Stomach (tissue), 9 donors: ENCODE results near the gene BCL2L12. TPM values are rescaled to one million over a fixed set of nuclear protein-coding genes. Genes with fewer than 3 reads are reported as not detected.

Experiments
- DNase-seq, 2 donors: peaks; one replicate each; pipeline versions ENCODE4 v3.0.0 to v3.0.0-alpha.2; 2013 to 2019
- H3K27ac ChIP-seq, 5 donors: fragments of 200-600 bp in 4 of 5; sonication (generic) in 4 of 5; one replicate each; pipeline ENCODE4 v1.5.1; 2013 to 2019; ENCODE audit warnings: mild to moderate bottlenecking in 1 of 5, moderate library complexity in 1 of 5
- H3K27me3 ChIP-seq, 3 donors: fragments of 200-600 bp; sonication (generic); one replicate each; pipeline ENCODE4 v1.5.1; 2017 to 2019; ENCODE audit warnings: mixed run types in 1 of 3
- H3K36me3 ChIP-seq, 4 donors: fragments of 200-600 bp; sonication (generic); 1 replicate in 3 of 4; 2 replicates in 1 of 4; pipeline ENCODE4 v1.5.1; 2016 to 2019
- H3K4me1 ChIP-seq, 4 donors: fragments of 200-600 bp; sonication (generic); one replicate each; pipeline ENCODE4 v1.5.1; 2016 to 2019
- H3K4me3 ChIP-seq, 4 donors: fragments of 200-600 bp; sonication (generic) in 3 of 4; one replicate each; pipeline ENCODE4 v1.5.1; 2016 to 2019; ENCODE audit warnings: mild to moderate bottlenecking in 1 of 4
- H3K9me3 ChIP-seq, 4 donors: fragments of 200-600 bp; sonication (generic); one replicate each; pipeline ENCODE4 v1.5.1; 2016 to 2019
- EP300 ChIP-seq: sonication (generic); formaldehyde crosslinking; IDR thresholded peaks from one replicate; pipeline ENCODE4 v1.6.1; 2017; ENCODE audit warnings: antibody characterized with exemption
- POLR2A ChIP-seq, 4 donors: fragments of 450-650 bp; IDR thresholded peaks; one replicate each; pipeline ENCODE4 v1.6.1; 2016; ENCODE audit warnings: antibody characterized with exemption in 4 of 4, control low read depth in 2 of 4, mild to moderate bottlenecking in 1 of 4, moderate library complexity in 1 of 4
- POLR2AphosphoS5 ChIP-seq, 3 donors: sonication (generic); formaldehyde crosslinking; IDR thresholded peaks; one replicate each; pipeline ENCODE4 v1.6.1; 2016; ENCODE audit warnings: antibody characterized with exemption in 3 of 3
- WGBS, 5 donors: extraction: QIAGEN DNeasy Blood & Tissue Kit in 3 of 5; methylation state at CpG; one replicate each; pipeline versions ENCODE4 v1.1.5 to v1.1.7; 2013 to 2018; 5-methylcytosine and 5-hydroxymethylcytosine counted together
- intact Hi-C: fragments of 100-400 bp; cut with DNase I; formaldehyde crosslinking; loops from one replicate; pipeline ENCODE4 v1.15.1; 2023; ENCODE audit warnings: low total_unique reads
- polyA plus RNA-seq, 3 donors: library from polyadenylated mRNA; stranded (reverse); fragments of 200-250 nt; gene quantifications; one replicate each; pipeline ENCODE4 v1.2.3, GENCODE V29; 2013
- total RNA-seq, 5 donors: library from RNA; depleted of rRNA; stranded (reverse); fragments of >200 nt; gene quantifications; one replicate each; pipeline versions ENCODE4 v1.1.0 to v1.2.3, GENCODE V29; 2014 to 2016
- TF ChIP-seq, protein P1 (sequence below), 7 experiments: fragments of 450-650 bp in 4 of 7; fragments of 200-600 bp in 3 of 7; sonication (generic) in 3 of 7; IDR thresholded peaks; one replicate each; pipeline ENCODE4 v1.5.1; 2016 to 2019; ENCODE audit warnings: antibody characterized with exemption in 7 of 7, control low read depth in 2 of 7, mild to moderate bottlenecking in 1 of 7
- donor health status: healthy with polysubstance abuse.
- donor health status: Bipolar disorder and iron deficiency.
- donor health status: healthy.

The BCL2L12 gene
- total and polyA plus RNA-seq, 8 donors, result 2.3 to 23.3 (median 9.4) TPM

- DNase-seq, result peak in 1 of 2 donors; percentile 36
- Histone ChIP-seq H3K36me3 (no peaks in the 10 kb centered on the region), H3K27ac (no peak overlapping the region), H3K4me3 (no peak overlapping the region), H3K4me1 (peaks cover 0 to 3% (median 0%) of the 10 kb centered on the region in 4 donors), H3K27me3 (no peaks in the 10 kb centered on the region), H3K9me3 (no peaks in the 10 kb centered on the region)
- WGBS, 5 donors, result 51 to 61% (median 58%) methylated on average over 20 of the region's 20 CpGs
- TF ChIP-seq POLR2AphosphoS5 (IDR thresholded peaks at IDR 0.05) (no peak), POLR2A (IDR thresholded peaks at IDR 0.05) (no peak), EP300 (no peak)
- TF ChIP-seq, protein P1, sequence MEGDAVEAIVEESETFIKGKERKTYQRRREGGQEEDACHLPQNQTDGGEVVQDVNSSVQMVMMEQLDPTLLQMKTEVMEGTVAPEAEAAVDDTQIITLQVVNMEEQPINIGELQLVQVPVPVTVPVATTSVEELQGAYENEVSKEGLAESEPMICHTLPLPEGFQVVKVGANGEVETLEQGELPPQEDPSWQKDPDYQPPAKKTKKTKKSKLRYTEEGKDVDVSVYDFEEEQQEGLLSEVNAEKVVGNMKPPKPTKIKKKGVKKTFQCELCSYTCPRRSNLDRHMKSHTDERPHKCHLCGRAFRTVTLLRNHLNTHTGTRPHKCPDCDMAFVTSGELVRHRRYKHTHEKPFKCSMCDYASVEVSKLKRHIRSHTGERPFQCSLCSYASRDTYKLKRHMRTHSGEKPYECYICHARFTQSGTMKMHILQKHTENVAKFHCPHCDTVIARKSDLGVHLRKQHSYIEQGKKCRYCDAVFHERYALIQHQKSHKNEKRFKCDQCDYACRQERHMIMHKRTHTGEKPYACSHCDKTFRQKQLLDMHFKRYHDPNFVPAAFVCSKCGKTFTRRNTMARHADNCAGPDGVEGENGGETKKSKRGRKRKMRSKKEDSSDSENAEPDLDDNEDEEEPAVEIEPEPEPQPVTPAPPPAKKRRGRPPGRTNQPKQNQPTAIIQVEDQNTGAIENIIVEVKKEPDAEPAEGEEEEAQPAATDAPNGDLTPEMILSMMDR (IDR thresholded peaks at IDR 0.05), result no peak
- intact Hi-C loops, result no loop called here
Measured at GRCh38 chr19:49712397-49712859, 46.7 kb downstream of the BCL2L12 start.

DNA sequence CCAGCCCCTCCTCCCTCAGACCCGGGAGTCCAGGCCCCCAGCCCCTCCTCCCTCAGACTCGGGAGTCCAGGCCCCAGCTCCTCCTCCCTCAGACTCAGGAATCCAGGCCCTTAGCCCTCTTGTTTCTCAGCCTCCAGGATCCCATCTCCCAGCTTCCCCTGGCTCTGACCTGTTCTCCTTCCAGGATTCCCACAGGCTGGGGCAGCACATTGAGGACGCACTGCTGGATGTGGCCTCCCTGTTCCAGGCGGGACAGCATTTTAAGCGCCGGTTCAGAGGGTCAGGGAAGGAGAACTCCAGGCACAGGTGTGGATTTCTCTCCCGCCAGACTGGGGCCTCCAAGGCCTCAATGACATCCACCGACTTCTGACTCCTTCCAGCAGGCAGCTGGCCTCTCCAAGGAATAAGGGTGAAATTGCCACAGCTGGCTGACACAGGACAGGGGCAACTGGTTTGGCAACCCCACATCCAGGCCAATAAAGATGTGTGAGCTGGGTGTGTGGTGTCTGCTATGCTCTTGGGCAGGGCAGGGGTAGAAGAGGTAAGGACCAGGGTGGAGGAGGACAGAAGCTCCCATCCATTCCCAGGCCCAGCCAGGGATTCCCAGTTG lies 47.6 kb downstream of the BCL2L12 start:
- Histone ChIP-seq H3K27ac (no peak overlapping the region), H3K4me1 (peaks cover 0 to 12% (median 0%) of the 10 kb centered on the region in 4 donors), H3K4me3 (no peak overlapping the region), H3K36me3 (no peaks in the 10 kb centered on the region), H3K9me3 (no peaks in the 10 kb centered on the region), H3K27me3 (no peaks in the 10 kb centered on the region)
- DNase-seq, result no peak
- TF ChIP-seq POLR2AphosphoS5 (IDR thresholded peaks at IDR 0.05) (no peak), POLR2A (IDR thresholded peaks at IDR 0.05) (no peak), EP300 (no peak)
- TF ChIP-seq, protein P1 (IDR thresholded peaks at IDR 0.05), result no peak
- WGBS, 5 donors, result 69 to 92% (median 76%) methylated on average over 6 to 8 of the region's 8 CpGs
- intact Hi-C loops, result no loop called here

GRCh38 chr19:49716154-49716553 lies 50.4 kb downstream of the BCL2L12 start:
- Histone ChIP-seq H3K4me1 (peaks cover 0 to 12% (median 0%) of the 10 kb centered on the region in 4 donors), H3K4me3 (no peak overlapping the region), H3K36me3 (no peaks in the 10 kb centered on the region), H3K27me3 (no peaks in the 10 kb centered on the region), H3K9me3 (no peaks in the 10 kb centered on the region), H3K27ac (no peak overlapping the region)
- TF ChIP-seq POLR2AphosphoS5 (IDR thresholded peaks at IDR 0.05) (no peak), EP300 (no peak), POLR2A (IDR thresholded peaks at IDR 0.05) (no peak)
- TF ChIP-seq, protein P1 (IDR thresholded peaks at IDR 0.05), result no peak
- intact Hi-C loops, result no loop called here
- no peak for DNase-seq
- WGBS, 5 donors, result 66 to 81% (median 72%) methylated on average over 3 of the region's 3 CpGs

DNA sequence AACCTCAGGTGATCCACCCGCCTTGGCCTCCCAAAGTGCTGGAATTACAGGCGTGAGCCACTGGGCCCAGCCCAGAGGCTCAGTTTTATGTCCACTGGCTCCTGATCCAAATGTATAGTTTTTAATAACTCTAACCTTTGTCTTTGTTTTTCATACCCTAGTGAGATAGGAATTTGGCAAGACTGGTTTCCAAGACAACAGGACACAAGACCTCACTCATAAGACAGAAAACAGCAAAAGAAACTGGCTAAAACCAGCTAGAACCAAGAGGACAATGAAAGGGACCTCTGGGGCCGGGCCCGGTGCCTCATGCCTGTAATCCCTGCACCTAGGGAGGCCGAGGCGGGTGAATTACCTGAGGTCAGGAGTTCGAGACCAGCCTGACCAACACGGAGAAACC lies 52.8 kb downstream of the BCL2L12 start:
- peak in 1 of 2 donors; percentile 56 for DNase-seq
- TF ChIP-seq POLR2AphosphoS5 (IDR thresholded peaks at IDR 0.05), result no peak
- TF ChIP-seq POLR2A (IDR thresholded peaks at IDR 0.05), result no peak
- TF ChIP-seq, protein P1 (IDR thresholded peaks at IDR 0.05), result no peak
- TF ChIP-seq EP300, result no peak
- H3K9me3 ChIP-seq, result no peaks in the 10 kb centered on the region
- H3K27me3 ChIP-seq, result no peaks in the 10 kb centered on the region
- WGBS, 5 donors, result 80 to 84% (median 81%) methylated on average over 8 of the region's 8 CpGs
- H3K4me1 ChIP-seq, result peaks cover 0 to 12% (median 0%) of the 10 kb centered on the region in 4 donors
- no peaks in the 10 kb centered on the region for H3K36me3 ChIP-seq
- H3K4me3 ChIP-seq, result no peak overlapping the region
- no peak overlapping the region for H3K27ac ChIP-seq
- intact Hi-C loops, result no loop called here
